GM19043 (cell line): ENCODE results near the gene PACRG.

Experiments used
- ATAC-seq: cut with Tn5 transposase; IDR thresholded peaks from one replicate; pipeline ENCODE4 v1.9.1; 2021; ENCODE audit warnings: low read depth; ENCODE audit not compliant: unreplicated experiment

PACRG gene

GRCh38 chr6:163320402-163320801 lies 592.6 kb downstream of the PACRG start:
- ATAC-seq = no peak

GRCh38 chr6:163320804-163321203 lies 593.0 kb downstream of the PACRG start:
- no peak for ATAC-seq

- ATAC-seq = no peak
These were observed 593.9 kb downstream of the PACRG start for GRCh38 chr6:163321717-163322116.

- no peak for ATAC-seq
These were observed 595.5 kb downstream of the PACRG start for GRCh38 chr6:163323274-163323673.

GRCh38 chr6:163323705-163324104 lies 595.9 kb downstream of the PACRG start:
- no peak for ATAC-seq

- no peak for ATAC-seq
These were observed 596.5 kb downstream of the PACRG start for GRCh38 chr6:163324326-163324687.

GRCh38 chr6:163324688-163325389 lies 597.1 kb downstream of the PACRG start:
- no peak for ATAC-seq

- no peak for ATAC-seq
These were observed 597.6 kb downstream of the PACRG start for GRCh38 chr6:163325390-163325784.

GRCh38 chr6:163327165-163327880 lies 599.5 kb downstream of the PACRG start:
- no peak for ATAC-seq

GRCh38 chr6:163327921-163328320 lies 600.1 kb downstream of the PACRG start:
- ATAC-seq = no peak

GRCh38 chr6:163328411-163328810 lies 600.6 kb downstream of the PACRG start:
- no peak for ATAC-seq

- no peak for ATAC-seq
These were observed 602.2 kb downstream of the PACRG start for GRCh38 chr6:163329991-163330390.

- no peak for ATAC-seq
These were observed 603.5 kb downstream of the PACRG start for GRCh38 chr6:163331245-163331644.

GRCh38 chr6:163332575-163332974 lies 604.8 kb downstream of the PACRG start:
- ATAC-seq = no peak

GRCh38 chr6:163333038-163333437 lies 605.3 kb downstream of the PACRG start:
- ATAC-seq = no peak

- ATAC-seq = no peak
These were observed 606.2 kb downstream of the PACRG start for GRCh38 chr6:163333701-163334663.

- no peak for ATAC-seq
These were observed 607.3 kb downstream of the PACRG start for GRCh38 chr6:163335056-163335455.

GRCh38 chr6:163335671-163336545 lies 608.1 kb downstream of the PACRG start:
- ATAC-seq = no peak

- ATAC-seq = no peak
These were observed 609.2 kb downstream of the PACRG start for GRCh38 chr6:163336961-163337360.

- no peak for ATAC-seq
These were observed 610.2 kb downstream of the PACRG start for GRCh38 chr6:163337958-163338357.
